ENCODE data around the gene VSTM4.

Gene VSTM4

DNA sequence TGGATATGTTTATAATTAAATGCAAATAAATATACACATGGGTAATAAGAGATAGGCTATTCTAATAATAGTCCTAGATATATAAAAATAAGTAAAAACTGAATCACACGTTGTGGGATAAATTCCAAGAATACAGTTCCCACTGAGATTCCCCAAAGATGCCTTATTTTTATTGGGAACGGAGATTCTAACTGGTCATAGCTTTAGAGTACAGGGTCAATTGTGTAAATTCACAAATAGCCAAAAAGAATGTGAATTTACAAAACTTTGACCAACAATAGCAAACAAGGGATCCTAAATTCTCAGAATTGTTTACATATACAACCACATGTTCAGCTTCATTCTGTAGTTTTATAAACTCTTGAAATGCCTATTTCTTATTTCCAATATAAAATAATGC is 65.0 kb downstream of the VSTM4 start:
- H3K4me3 ChIP-seq (ENCODE audit: low read length), result no peak overlapping the region
- no peak for TF ChIP-seq CTCF (conservative IDR thresholded peaks at IDR 0.05; ENCODE audit: low read depth, low read length)
- DNase-seq (ENCODE audit: low read depth), result no peak

- DNase-seq (ENCODE audit: low read depth), result no peak
- TF ChIP-seq CTCF (conservative IDR thresholded peaks at IDR 0.05; ENCODE audit: low read depth, low read length), result no peak
- H3K4me3 ChIP-seq (ENCODE audit: low read length), result no peak overlapping the region
These were observed 65.7 kb downstream of the VSTM4 start for GRCh38 chr10:49049660-49050059.

DNA sequence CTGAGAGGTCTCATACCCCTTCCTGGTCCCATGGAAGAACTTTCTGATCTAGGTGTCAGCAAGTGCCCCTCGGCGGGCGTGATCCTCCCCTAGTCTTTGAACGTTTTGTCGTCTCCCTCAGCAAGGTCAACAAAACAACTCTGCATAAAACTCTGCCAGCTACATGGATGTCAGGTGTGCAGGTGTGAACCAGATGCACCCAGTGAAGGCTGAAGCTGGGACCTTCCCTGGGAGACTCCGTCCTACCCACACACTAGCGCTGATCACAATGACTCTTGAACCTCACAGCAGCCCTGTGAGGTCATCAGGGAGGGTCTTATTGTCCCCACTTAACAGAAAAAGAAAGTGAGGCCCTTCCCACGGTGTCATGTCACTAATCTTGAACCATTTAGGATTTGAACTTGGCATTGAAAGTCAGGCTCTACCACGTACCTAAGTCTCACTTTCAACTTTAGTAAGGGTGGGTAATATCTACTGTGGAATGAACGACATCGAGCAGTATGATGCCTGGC is 68.1 kb downstream of the VSTM4 start:
- no peak for TF ChIP-seq CTCF (conservative IDR thresholded peaks at IDR 0.05; ENCODE audit: low read depth, low read length)
- H3K4me3 ChIP-seq (ENCODE audit: low read length), result no peak overlapping the region
- DNase-seq (ENCODE audit: low read depth), result no peak

- no peak for TF ChIP-seq CTCF (conservative IDR thresholded peaks at IDR 0.05; ENCODE audit: low read depth, low read length)
- no peak overlapping the region for H3K4me3 ChIP-seq (ENCODE audit: low read length)
- no peak for DNase-seq (ENCODE audit: low read depth)
These were observed 70.8 kb downstream of the VSTM4 start for GRCh38 chr10:49044293-49045193.

DNA sequence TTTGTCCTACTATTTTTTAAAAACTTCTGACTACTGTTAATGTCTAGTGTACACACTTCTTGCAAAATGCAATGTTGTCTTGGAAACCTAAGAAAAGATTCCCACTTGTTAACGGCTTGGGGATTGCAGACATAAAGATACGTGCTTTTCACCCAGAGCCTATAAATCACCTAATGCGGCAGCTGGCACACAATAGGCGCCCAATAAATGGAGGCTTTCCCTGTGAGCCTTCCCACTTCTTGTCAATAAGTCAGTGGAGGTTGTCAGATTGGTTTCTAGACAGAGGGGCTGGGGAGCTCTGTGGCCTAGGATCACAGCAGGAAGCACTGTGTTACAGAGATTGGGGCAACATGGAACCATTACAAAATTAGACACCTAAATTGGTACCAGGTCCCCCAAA is 74.7 kb downstream of the VSTM4 start:
- no peak for DNase-seq (ENCODE audit: low read depth)
- no peak overlapping the region for H3K4me3 ChIP-seq (ENCODE audit: low read length)
- TF ChIP-seq CTCF (conservative IDR thresholded peaks at IDR 0.05; ENCODE audit: low read depth, low read length), result no peak

DNA sequence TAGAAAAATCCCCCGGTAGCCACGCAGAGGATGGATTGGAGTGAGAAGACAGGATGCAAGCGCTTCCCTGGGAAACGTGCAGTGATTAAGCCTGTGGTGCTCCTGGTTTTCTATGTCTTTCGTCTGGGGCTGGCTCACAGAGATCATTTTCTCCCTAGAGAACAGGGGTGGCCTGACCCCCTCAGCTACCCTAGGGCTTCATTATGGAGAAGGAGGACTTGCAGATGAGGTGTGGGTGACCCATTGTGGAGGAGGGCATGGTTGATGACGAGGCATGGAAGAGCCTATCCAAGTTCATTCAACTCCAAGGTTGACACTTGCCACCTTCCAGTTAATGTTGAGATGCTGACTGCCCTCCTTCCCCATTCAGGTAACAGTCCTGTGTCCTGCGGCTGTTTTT is 75.9 kb downstream of the VSTM4 start:
- no peak for DNase-seq (ENCODE audit: low read depth)
- no peak overlapping the region for H3K4me3 ChIP-seq (ENCODE audit: low read length)
- no peak for TF ChIP-seq CTCF (conservative IDR thresholded peaks at IDR 0.05; ENCODE audit: low read depth, low read length)

GRCh38 chr10:49038711-49039110 is 76.6 kb downstream of the VSTM4 start:
- no peak for TF ChIP-seq CTCF (conservative IDR thresholded peaks at IDR 0.05; ENCODE audit: low read depth, low read length)
- no peak overlapping the region for H3K4me3 ChIP-seq (ENCODE audit: low read length)
- DNase-seq (ENCODE audit: low read depth), result no peak
